Astrocyte (in vitro differentiated cells and primary cell): ENCODE results near the gene SLITRK6.

Source experiments
- EZH2 ChIP-seq: IDR thresholded peaks from 2 replicates; pipeline ENCODE4 v1.6.1; 2012; ENCODE audit warnings: mild to moderate bottlenecking, low read length, inconsistent platforms; ENCODE audit not compliant: insufficient read depth
- TF ChIP-seq, protein P1 (sequence below): IDR thresholded peaks from 2 replicates; pipeline ENCODE4 v1.5.1; 2011; ENCODE audit warnings: low read depth, mild to moderate bottlenecking, inconsistent platforms, low read length, moderate library complexity; ENCODE audit not compliant: insufficient read depth

DNA sequence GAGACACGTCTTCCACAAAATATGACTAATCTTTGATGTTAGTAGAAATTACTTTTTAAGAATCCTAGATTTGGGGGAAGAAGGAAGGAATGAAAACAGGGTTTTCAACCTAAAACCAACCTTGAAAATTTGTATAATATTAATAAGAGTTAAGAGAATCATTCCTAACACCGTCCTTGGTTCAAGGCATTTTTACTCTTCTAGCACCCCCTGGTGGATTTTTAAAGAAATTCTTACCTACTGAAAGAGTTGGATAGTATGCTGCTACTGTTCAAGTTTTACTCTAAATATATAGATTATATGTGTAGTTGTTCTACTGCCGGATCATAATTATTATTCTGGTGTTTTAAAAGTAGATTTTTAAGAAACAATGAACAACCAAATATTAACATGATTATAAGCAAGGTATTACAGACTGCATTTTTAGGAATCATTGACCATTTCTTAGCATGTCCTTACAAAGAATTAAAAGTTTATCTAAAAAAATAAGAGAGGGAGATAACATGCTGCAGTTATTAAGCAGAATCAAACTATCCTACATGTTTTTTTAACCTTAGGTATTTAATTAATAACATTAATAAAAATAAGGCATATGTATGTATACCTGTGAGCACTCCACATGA, 7.4 kb upstream of the SLITRK6 start:
- TF ChIP-seq, protein P1, sequence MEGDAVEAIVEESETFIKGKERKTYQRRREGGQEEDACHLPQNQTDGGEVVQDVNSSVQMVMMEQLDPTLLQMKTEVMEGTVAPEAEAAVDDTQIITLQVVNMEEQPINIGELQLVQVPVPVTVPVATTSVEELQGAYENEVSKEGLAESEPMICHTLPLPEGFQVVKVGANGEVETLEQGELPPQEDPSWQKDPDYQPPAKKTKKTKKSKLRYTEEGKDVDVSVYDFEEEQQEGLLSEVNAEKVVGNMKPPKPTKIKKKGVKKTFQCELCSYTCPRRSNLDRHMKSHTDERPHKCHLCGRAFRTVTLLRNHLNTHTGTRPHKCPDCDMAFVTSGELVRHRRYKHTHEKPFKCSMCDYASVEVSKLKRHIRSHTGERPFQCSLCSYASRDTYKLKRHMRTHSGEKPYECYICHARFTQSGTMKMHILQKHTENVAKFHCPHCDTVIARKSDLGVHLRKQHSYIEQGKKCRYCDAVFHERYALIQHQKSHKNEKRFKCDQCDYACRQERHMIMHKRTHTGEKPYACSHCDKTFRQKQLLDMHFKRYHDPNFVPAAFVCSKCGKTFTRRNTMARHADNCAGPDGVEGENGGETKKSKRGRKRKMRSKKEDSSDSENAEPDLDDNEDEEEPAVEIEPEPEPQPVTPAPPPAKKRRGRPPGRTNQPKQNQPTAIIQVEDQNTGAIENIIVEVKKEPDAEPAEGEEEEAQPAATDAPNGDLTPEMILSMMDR = peak; percentile 42
- no peak for TF ChIP-seq EZH2
